PC-3 (cell line): ENCODE measurements around the gene PPP3R1. TPM values are rescaled to one million over a fixed set of nuclear protein-coding genes. Genes with fewer than 3 reads are reported as not detected.

Experiments used
- ATAC-seq: fragments of 200-7000 bp; cut with Tn5 transposase; 2 replicates; pipeline ENCODE4 v1.9.1; 2020; ENCODE audit warnings: mild to moderate bottlenecking, moderate library complexity
- BruUV-seq: library from RNA; stranded (reverse); fragments of 400-500 nt; replicated peaks from 2 replicates; lab custom pipeline; 2021; lab: Mats Ljungman, UMichigan
- CTCF ChIA-PET: fragments of 300-600 bp; sonication (Branson Sonifier 250); formaldehyde crosslinking; loops from one replicate; lab custom pipeline; 2022; ENCODE audit warnings: antibody characterized with exemption; lab: Charles Lee
- POLR2A ChIA-PET: fragments of 300-600 bp; sonication (Branson Sonifier 250); formaldehyde crosslinking; loops from one replicate; lab custom pipeline; 2022; ENCODE audit warnings: antibody characterized with exemption; ENCODE audit not compliant: unreplicated experiment; lab: Charles Lee
- DNase-seq: peaks from one replicate; pipeline ENCODE4 v3.0.0-alpha.2; 2015
- H2AFZ ChIP-seq: fragments of 300-600 bp; sonication (generic); 2 replicates; pipeline ENCODE4 v1.6.0; 2016; ENCODE audit warnings: antibody characterized with exemption, low read length
- H3F3A ChIP-seq: fragments of 300-600 bp; sonication (generic); one replicate; pipeline ENCODE4 v1.6.0; 2017; ENCODE audit warnings: antibody characterized with exemption, low read length, control low read depth, mild to moderate bottlenecking; ENCODE audit not compliant: unreplicated experiment
- H3K27ac ChIP-seq: fragments of 300-600 bp; sonication (generic); 2 replicates; pipeline ENCODE4 v1.5.1; 2016; ENCODE audit warnings: mild to moderate bottlenecking, low read length
- H3K27me3 ChIP-seq: fragments of 300-600 bp; sonication (generic); 2 replicates; pipeline ENCODE4 v1.6.1; 2016; ENCODE audit warnings: low read length, mixed read lengths
- H3K36me3 ChIP-seq: fragments of 300-600 bp; sonication (generic); 2 replicates; pipeline ENCODE4 v1.6.1; 2016; ENCODE audit warnings: low read depth, mixed run types, low read length, mixed read lengths
- H3K4me1 ChIP-seq: fragments of 300-600 bp; sonication (generic); 2 replicates; pipeline ENCODE4 v1.5.1; 2016; ENCODE audit warnings: low read length; ENCODE audit not compliant: insufficient read depth
- H3K4me2 ChIP-seq: fragments of 300-600 bp; sonication (generic); 2 replicates; pipeline ENCODE4 v1.6.0; 2016; ENCODE audit warnings: low read length
- H3K4me3 ChIP-seq: fragments of 300-600 bp; sonication (generic); 2 replicates; pipeline ENCODE4 v1.5.1; 2016; ENCODE audit warnings: mild to moderate bottlenecking, low read length, mixed read lengths
- H3K79me2 ChIP-seq: fragments of 300-600 bp; sonication (generic); 2 replicates; pipeline ENCODE4 v1.6.1; 2017; ENCODE audit warnings: low read length, mixed read lengths
- H3K9ac ChIP-seq: fragments of 300-600 bp; sonication (generic); 2 replicates; pipeline ENCODE4 v1.6.0; 2016; ENCODE audit warnings: mild to moderate bottlenecking, low read length
- H3K9me2 ChIP-seq: fragments of 300-600 bp; sonication (generic); replicated peaks from 2 replicates; pipeline ENCODE4 v1.6.1; 2016; ENCODE audit warnings: mixed run types, low read length, mixed read lengths
- H3K9me3 ChIP-seq: fragments of 300-600 bp; sonication (generic); 2 replicates; pipeline ENCODE4 v1.6.1; 2016; ENCODE audit warnings: low read length, mixed read lengths
- H4K20me1 ChIP-seq: fragments of 300-600 bp; sonication (generic); 2 replicates; pipeline ENCODE4 v1.6.1; 2016; ENCODE audit warnings: low read length, mixed read lengths
- EZH2 ChIP-seq: fragments of 300-600 bp; sonication (generic); IDR thresholded peaks from one replicate; pipeline ENCODE4 v1.6.1; 2017; ENCODE audit warnings: antibody characterized with exemption, mild to moderate bottlenecking, low read length; ENCODE audit not compliant: unreplicated experiment
- EZH2phosphoT487 ChIP-seq: fragments of 300-600 bp; sonication (generic); IDR thresholded peaks from 2 replicates; pipeline ENCODE4 v1.6.1; 2018; ENCODE audit warnings: mild to moderate bottlenecking, antibody characterized with exemption, low read length, borderline replicate concordance
- intact Hi-C: fragments of 100-400 bp; cut with micrococcal nuclease; formaldehyde crosslinking; loops from 2 replicates; pipeline ENCODE4 v1.9.0; 2023
- total RNA-seq: library from RNA; depleted of rRNA; stranded (reverse); fragments of >200 nt; gene quantifications from 2 replicates; pipeline ENCODE4 v1.2.3, GENCODE V29; 2014
- TF ChIP-seq, protein P1 (sequence below): fragments of 300-600 bp; sonication (generic); conservative IDR thresholded peaks from 2 replicates; pipeline ENCODE4 v1.5.1; 2017; ENCODE audit warnings: antibody characterized with exemption, low read depth, mild to moderate bottlenecking, low read length

The PPP3R1 gene
- total RNA-seq, 1 experiment from 2014 or later, result 13.7 TPM

DNA sequence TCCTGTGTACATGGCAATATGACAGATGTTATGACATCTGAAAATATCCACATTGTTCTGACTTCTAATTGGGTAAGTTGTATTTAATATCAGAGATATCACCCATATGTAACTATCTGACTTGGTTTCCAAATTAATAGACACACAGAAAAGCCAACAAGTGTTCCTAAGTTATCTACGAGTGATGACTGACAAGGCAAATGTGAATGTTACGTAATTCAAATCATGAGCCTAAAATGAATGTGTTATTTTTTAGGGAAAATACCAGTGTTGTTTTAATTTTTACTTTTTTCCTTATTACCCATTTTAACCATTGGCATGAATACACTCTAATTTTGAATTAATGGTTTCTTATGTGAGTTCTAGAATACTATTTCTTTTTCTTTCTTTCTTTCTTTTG, 110.5 kb downstream of the PPP3R1 start:
- intact Hi-C loops, result no loop called here
- CTCF ChIA-PET, result no interaction called here
- no peak overlapping the region for H3K4me3 ChIP-seq
- peaks cover 20% of the 10 kb centered on the region for H3K36me3 ChIP-seq
- no peaks in the 10 kb centered on the region for H3K79me2 ChIP-seq
- no peak overlapping the region for H3K27ac ChIP-seq
- DNase-seq (no peak), ATAC-seq (no peak)
- POLR2A ChIA-PET, result no interaction called here
- H3K4me1 ChIP-seq, result no peaks in the 10 kb centered on the region
- no peaks in the 10 kb centered on the region for H3F3A ChIP-seq
- no peaks in the 10 kb centered on the region for H3K9me2 ChIP-seq
- no peak overlapping the region for H3K9ac ChIP-seq
- no peak overlapping the region for H2AFZ ChIP-seq
- no peaks in the 10 kb centered on the region for H3K27me3 ChIP-seq
- no peak overlapping the region for H3K4me2 ChIP-seq
- TF ChIP-seq, protein P1, sequence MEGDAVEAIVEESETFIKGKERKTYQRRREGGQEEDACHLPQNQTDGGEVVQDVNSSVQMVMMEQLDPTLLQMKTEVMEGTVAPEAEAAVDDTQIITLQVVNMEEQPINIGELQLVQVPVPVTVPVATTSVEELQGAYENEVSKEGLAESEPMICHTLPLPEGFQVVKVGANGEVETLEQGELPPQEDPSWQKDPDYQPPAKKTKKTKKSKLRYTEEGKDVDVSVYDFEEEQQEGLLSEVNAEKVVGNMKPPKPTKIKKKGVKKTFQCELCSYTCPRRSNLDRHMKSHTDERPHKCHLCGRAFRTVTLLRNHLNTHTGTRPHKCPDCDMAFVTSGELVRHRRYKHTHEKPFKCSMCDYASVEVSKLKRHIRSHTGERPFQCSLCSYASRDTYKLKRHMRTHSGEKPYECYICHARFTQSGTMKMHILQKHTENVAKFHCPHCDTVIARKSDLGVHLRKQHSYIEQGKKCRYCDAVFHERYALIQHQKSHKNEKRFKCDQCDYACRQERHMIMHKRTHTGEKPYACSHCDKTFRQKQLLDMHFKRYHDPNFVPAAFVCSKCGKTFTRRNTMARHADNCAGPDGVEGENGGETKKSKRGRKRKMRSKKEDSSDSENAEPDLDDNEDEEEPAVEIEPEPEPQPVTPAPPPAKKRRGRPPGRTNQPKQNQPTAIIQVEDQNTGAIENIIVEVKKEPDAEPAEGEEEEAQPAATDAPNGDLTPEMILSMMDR, result no peak
- TF ChIP-seq EZH2phosphoT487, result no peak
- no peak for TF ChIP-seq EZH2
- no peaks in the 10 kb centered on the region for H3K9me3 ChIP-seq
- H4K20me1 ChIP-seq, result no peaks in the 10 kb centered on the region
- no TSS peak for BruUV-seq

DNA sequence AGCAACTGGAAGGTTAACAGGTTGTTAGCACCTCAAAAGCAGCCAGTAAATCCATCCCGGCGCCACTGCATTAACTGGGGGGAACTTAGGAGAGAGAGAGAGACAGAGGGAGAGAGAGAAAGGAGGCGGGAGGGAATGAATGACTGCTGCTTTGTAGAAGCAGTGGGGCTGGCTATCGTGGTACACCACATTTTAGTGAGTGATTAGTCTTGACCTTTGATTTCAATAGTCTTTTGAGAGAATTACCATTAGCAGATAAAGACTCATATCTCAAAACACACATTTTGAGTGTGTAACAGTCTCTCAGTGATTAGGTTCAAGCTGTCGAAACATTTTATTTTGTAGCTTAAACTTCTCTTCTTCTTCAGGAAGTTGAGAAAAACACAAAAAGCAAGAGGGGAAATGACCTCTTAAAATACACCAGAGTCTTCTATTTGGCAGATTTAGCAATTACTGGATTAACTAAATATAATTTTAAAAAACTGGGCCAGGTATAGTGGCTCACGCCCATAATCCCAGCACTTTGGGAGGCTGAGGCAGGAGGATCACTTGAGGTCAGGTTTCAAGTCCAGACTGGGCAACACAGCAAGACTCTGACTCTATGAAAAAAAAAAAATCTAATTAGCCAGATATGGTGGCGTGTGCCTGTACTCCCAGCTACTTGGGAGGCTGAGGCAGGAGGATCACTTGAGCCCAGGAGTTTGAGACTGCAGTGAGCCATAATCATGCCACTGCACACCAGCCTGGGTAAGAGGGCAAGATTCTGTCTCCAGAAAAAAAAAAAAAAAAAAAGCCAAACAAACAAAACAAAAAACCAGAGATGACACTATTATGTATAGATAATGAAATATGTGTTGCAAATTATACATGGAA, 116.6 kb downstream of the PPP3R1 start:
- Histone ChIP-seq H2AFZ (no peak overlapping the region), H3K9ac (no peak overlapping the region), H3K27me3 (no peaks in the 10 kb centered on the region), H3K4me2 (no peak overlapping the region), H3K79me2 (no peaks in the 10 kb centered on the region), H3K4me1 (no peaks in the 10 kb centered on the region), H3K36me3 (peaks cover 18% of the 10 kb centered on the region), H3K27ac (no peak overlapping the region), H3K9me3 (no peaks in the 10 kb centered on the region), H4K20me1 (no peaks in the 10 kb centered on the region), H3K9me2 (no peaks in the 10 kb centered on the region), H3K4me3 (no peak overlapping the region), H3F3A (no peaks in the 10 kb centered on the region)
- CTCF ChIA-PET, result no interaction called here
- no peak for TF ChIP-seq EZH2phosphoT487
- no peak for TF ChIP-seq EZH2
- TF ChIP-seq, protein P1, result no peak
- DNase-seq (no peak), ATAC-seq (no peak)
- POLR2A ChIA-PET, result no interaction called here
- no TSS peak for BruUV-seq
- intact Hi-C loops, result no loop called here

DNA sequence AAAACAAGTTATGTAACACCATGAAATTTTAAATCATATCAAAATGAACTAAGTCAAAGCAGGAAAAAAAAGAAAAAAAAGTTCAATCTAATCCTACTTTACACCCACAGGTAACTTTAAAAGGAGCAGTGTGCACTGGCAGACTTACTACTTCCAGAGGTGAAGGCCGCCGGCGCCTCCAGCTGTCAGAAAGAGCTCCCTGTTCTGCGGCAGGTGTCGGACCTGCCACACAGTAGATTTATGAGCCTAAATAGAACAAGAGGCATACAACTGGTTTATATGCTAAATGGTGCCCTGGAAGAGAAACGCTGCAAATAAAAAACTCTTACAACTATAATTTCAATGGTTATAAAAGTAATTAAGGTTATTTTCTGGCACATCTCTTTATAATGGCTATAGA, 117.8 kb downstream of the PPP3R1 start:
- no peaks in the 10 kb centered on the region for H3F3A ChIP-seq
- peaks cover 18% of the 10 kb centered on the region for H3K36me3 ChIP-seq
- no peaks in the 10 kb centered on the region for H3K79me2 ChIP-seq
- H3K9me3 ChIP-seq, result no peaks in the 10 kb centered on the region
- H3K4me3 ChIP-seq, result no peak overlapping the region
- intact Hi-C loops, result no loop called here
- no peaks in the 10 kb centered on the region for H3K27me3 ChIP-seq
- BruUV-seq, result no TSS peak
- H2AFZ ChIP-seq, result no peak overlapping the region
- ATAC-seq (no peak), DNase-seq (no peak)
- no peak for TF ChIP-seq EZH2phosphoT487
- H3K9ac ChIP-seq, result no peak overlapping the region
- no peaks in the 10 kb centered on the region for H3K9me2 ChIP-seq
- ChIA-PET CTCF (no interaction called here), POLR2A (no interaction called here)
- no peaks in the 10 kb centered on the region for H3K4me1 ChIP-seq
- no peak overlapping the region for H3K27ac ChIP-seq
- no peaks in the 10 kb centered on the region for H4K20me1 ChIP-seq
- no peak overlapping the region for H3K4me2 ChIP-seq
